Measurements from ENCODE around the gene C1orf115. TPM values are rescaled to one million over a fixed set of nuclear protein-coding genes. Genes with fewer than 3 reads are reported as not detected.

Gene C1orf115
- total RNA-seq, 1 experiment from 2014 or later, result 33.9 TPM

- peak in 1 of 2 experiments; percentile 33 for DNase-seq
- TF ChIP-seq, protein P1, sequence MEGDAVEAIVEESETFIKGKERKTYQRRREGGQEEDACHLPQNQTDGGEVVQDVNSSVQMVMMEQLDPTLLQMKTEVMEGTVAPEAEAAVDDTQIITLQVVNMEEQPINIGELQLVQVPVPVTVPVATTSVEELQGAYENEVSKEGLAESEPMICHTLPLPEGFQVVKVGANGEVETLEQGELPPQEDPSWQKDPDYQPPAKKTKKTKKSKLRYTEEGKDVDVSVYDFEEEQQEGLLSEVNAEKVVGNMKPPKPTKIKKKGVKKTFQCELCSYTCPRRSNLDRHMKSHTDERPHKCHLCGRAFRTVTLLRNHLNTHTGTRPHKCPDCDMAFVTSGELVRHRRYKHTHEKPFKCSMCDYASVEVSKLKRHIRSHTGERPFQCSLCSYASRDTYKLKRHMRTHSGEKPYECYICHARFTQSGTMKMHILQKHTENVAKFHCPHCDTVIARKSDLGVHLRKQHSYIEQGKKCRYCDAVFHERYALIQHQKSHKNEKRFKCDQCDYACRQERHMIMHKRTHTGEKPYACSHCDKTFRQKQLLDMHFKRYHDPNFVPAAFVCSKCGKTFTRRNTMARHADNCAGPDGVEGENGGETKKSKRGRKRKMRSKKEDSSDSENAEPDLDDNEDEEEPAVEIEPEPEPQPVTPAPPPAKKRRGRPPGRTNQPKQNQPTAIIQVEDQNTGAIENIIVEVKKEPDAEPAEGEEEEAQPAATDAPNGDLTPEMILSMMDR (IDR thresholded peaks at IDR 0.05; ENCODE audit: insufficient read depth in 1 of 2, low read depth in 1 of 2, low read length in 1 of 2, severe bottlenecking in 1 of 2, unreplicated experiment in 1 of 2), result peak; percentile 24 to 31
- Mint-ChIP-seq H3K4me1 (ENCODE audit: low read depth, unreplicated experiment) (no peaks in the 10 kb centered on the region), H3K4me3 (ENCODE audit: unreplicated experiment) (no peak overlapping the region), H3K9me3 (ENCODE audit: unreplicated experiment) (no peaks in the 10 kb centered on the region), H3K27ac (ENCODE audit: unreplicated experiment) (no peak overlapping the region), H3K36me3 (ENCODE audit: insufficient read depth, unreplicated experiment) (peaks cover 5% of the 10 kb centered on the region), H3K27me3 (ENCODE audit: insufficient read depth, unreplicated experiment) (no peaks in the 10 kb centered on the region)
- H3K27me3 ChIP-seq (replicated peaks; ENCODE audit: control insufficient read depth, insufficient read depth, low read length), result no peaks in the 10 kb centered on the region
- BruUV-seq (replicated peaks), result no TSS peak
- no peaks in the 10 kb centered on the region for H3K4me1 ChIP-seq
- ChIA-PET POLR2A (no interaction called here), CTCF (interaction anchor here (1.0 to 3.0 kb wide), 2 partner anchors 47 to 91 kb away, joined by 5 to 15 read pairs; no protein-coding TSS in a partner anchor)
- H3K36me3 ChIP-seq (ENCODE audit: control insufficient read depth, insufficient read depth, low read length), result no peaks in the 10 kb centered on the region
- no peak overlapping the region for H3K4me3 ChIP-seq (ENCODE audit: low read depth, low read length)
- intact Hi-C loops (cut with micrococcal nuclease; ENCODE audit: unreplicated experiment), result no loop called here
- H3K9me3 ChIP-seq, result no peaks in the 10 kb centered on the region
Measured at GRCh38 chr1:220685879-220686278, 4.3 kb upstream of the C1orf115 start.

DNA sequence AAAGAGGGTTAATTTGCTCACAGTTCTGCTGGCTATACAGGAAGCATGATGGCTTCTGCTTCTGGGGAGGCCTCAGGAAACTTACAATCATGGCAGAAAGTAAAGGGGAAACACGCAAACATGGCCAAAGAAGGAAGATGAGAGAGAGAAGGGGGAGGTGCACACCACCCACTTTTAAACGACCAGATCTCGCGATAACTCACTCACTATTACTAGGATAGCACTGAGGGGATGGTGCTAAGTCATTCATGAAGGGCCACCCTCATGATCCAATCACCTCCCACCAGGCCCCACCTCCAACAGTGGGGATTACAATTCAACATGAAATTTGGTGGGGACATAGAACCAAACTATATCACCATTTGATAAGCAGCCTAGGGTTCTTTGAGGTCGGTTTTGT lies 2.4 kb upstream of the C1orf115 start:
- CTCF ChIA-PET, result no interaction called here
- Mint-ChIP-seq H3K4me3 (ENCODE audit: unreplicated experiment) (no peak overlapping the region), H3K27ac (ENCODE audit: unreplicated experiment) (no peak overlapping the region), H3K4me1 (ENCODE audit: low read depth, unreplicated experiment) (no peaks in the 10 kb centered on the region), H3K36me3 (ENCODE audit: insufficient read depth, unreplicated experiment) (peaks cover 5% of the 10 kb centered on the region), H3K9me3 (ENCODE audit: unreplicated experiment) (no peaks in the 10 kb centered on the region), H3K27me3 (ENCODE audit: insufficient read depth, unreplicated experiment) (no peaks in the 10 kb centered on the region)
- no peak for DNase-seq
- Histone ChIP-seq H3K4me3 (ENCODE audit: low read depth, low read length) (no peak overlapping the region), H3K4me1 (peaks cover 8% of the 10 kb centered on the region; the same call in 1 of the 2 replicates), H3K27me3 (replicated peaks; ENCODE audit: control insufficient read depth, insufficient read depth, low read length) (no peaks in the 10 kb centered on the region), H3K36me3 (ENCODE audit: control insufficient read depth, insufficient read depth, low read length) (no peaks in the 10 kb centered on the region), H3K9me3 (no peaks in the 10 kb centered on the region)
- TF ChIP-seq, protein P1 (IDR thresholded peaks at IDR 0.05; ENCODE audit: insufficient read depth in 1 of 2, low read depth in 1 of 2, low read length in 1 of 2, severe bottlenecking in 1 of 2, unreplicated experiment in 1 of 2), result no peak
- POLR2A ChIA-PET, result no interaction called here
- intact Hi-C loops (cut with micrococcal nuclease; ENCODE audit: unreplicated experiment), result no loop called here
- no TSS peak for BruUV-seq (replicated peaks)

- Mint-ChIP-seq H3K9me3 (ENCODE audit: unreplicated experiment) (no peaks in the 10 kb centered on the region), H3K4me3 (ENCODE audit: unreplicated experiment) (peak overlapping the region; percentile 94), H3K27me3 (ENCODE audit: insufficient read depth, unreplicated experiment) (no peaks in the 10 kb centered on the region), H3K27ac (ENCODE audit: unreplicated experiment) (no peak overlapping the region), H3K4me1 (ENCODE audit: low read depth, unreplicated experiment) (no peaks in the 10 kb centered on the region), H3K36me3 (ENCODE audit: insufficient read depth, unreplicated experiment) (peaks cover 5% of the 10 kb centered on the region)
- Histone ChIP-seq H3K4me3 (ENCODE audit: low read depth, low read length) (peak overlapping the region; percentile 23), H3K9me3 (no peaks in the 10 kb centered on the region), H3K27me3 (replicated peaks; ENCODE audit: control insufficient read depth, insufficient read depth, low read length) (no peaks in the 10 kb centered on the region), H3K36me3 (ENCODE audit: control insufficient read depth, insufficient read depth, low read length) (no peaks in the 10 kb centered on the region), H3K4me1 (peaks cover 8% of the 10 kb centered on the region; the same call in 1 of the 2 replicates)
- TF ChIP-seq, protein P1 (IDR thresholded peaks at IDR 0.05; ENCODE audit: insufficient read depth in 1 of 2, low read depth in 1 of 2, low read length in 1 of 2, severe bottlenecking in 1 of 2, unreplicated experiment in 1 of 2), result no peak
- intact Hi-C loops (cut with micrococcal nuclease; ENCODE audit: unreplicated experiment), result loop anchor here (1.0 to 5.0 kb wide), 3 partner anchors 44 to 417 kb away; partner anchors contain the start of gene RAB3GAP2
- BruUV-seq (replicated peaks), result no TSS peak
- DNase-seq, result no peak
- POLR2A ChIA-PET, result no interaction called here
- CTCF ChIA-PET, result interaction anchor here (1.4 kb wide), 1 partner anchor 43 kb away, joined by 5 read pairs; no protein-coding TSS in a partner anchor
Measured at GRCh38 chr1:220689666-220690065, 497 bp upstream of the C1orf115 start.

Data from Caco-2 (cell line).